NCI-H1694 treated with DMSO at 0.1 percent for 48 hours (cell line): ENCODE results near the gene FCN3.
"Not testable (repeated sequence)": the region's sequence is repeated elsewhere in the genome, so short reads cannot be mapped to it uniquely, and the experiment has no call there.

Source experiments
- DNase-seq: peaks from one replicate; lab custom pipeline; 2025; lab: John Stamatoyannopoulos, UW

FCN3 gene

DNA sequence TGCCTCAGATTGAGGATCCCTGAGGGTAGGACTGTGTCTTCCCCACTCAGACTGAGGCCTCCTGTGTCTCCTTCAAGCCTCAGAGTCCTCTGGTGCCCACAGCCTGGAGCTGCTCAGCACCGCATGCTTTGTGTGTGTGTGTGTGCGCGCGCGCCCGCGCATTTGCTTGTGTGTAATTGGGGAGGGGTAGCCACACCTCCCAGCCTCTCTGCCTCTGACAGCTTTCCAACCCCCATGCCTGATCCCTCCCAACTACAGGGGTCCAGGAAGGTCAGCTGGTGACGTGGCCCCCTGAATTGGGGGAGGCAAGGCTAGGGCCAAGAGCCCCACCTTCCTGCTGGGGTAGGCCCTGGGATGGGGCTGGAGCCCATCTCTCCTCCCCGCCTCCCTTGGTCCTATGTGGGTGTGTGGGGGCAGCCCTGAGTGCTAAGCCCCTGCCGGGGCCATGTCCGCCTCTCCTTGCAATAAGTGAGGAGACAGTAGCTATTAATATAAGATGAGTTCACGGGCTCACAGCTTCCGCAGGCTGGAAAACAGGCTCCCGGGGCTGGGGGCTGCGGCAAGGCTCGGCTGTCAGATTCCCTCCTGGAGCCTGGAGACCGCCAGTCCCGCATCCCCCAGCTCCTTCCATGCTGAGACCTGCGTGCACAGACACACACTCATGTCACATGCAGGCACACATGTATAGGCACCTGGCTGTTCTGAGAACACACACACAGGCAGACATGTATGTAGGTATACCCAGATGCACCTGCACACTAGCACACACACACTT is 24.8 kb upstream of the FCN3 start:
- DNase-seq, result no peak

DNA sequence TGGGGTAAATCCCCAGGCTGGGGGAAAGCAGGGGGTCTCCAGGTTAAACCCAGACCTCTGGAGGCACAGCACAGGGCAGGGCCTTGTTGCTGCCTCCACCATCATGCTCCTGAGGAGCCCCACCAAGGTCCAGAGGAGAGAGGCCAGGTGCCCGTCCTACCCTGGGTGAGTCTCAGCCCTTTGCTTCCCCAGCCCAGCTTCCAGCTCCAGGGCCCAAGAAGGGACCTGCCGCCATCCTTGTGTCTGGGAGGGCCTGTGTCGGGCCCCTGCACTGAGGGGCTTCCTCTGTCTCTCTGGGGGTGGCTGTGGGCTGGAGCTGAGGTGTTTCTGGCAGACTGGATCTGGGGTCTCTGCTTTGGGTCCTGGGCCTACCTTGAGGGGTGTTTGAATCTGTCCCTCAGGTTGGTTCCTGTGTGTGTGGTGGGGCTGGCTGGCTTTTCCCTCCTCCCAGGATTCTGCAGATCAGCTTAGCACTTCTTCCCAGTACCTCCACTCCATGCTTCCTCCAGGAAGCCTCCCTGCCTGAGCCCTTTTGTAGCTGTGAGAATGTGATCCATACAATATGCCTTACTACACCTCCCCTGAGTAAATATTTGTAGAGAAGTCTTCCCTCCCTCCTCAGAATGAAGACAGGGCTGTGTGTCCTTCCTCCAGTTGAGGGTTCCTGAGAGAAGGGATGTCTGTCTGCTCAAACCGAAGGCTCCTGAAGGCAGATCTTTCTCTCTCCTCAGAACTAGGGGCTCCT is 24.0 kb upstream of the FCN3 start:
- DNase-seq, result no peak

DNA sequence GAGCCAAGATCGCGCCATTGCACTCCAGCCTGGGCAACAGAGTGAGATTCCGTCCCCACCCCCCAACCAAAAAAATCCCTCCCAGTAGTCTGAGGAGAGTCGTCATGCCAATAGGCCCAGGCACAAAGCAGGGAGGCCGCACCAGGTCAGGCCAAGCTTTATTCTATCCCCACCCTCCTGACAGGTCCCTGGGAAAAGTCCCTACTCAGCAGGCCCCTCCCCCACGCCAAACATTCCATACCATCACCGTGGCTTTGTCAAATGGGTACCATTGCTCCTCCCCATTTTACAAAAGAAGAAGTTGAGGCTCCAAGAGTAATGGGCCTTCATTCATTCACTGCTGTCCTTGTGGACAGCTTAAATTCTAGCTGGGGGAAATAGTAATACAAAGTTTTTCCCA is 23.1 kb upstream of the FCN3 start:
- DNase-seq, result no peak

DNA sequence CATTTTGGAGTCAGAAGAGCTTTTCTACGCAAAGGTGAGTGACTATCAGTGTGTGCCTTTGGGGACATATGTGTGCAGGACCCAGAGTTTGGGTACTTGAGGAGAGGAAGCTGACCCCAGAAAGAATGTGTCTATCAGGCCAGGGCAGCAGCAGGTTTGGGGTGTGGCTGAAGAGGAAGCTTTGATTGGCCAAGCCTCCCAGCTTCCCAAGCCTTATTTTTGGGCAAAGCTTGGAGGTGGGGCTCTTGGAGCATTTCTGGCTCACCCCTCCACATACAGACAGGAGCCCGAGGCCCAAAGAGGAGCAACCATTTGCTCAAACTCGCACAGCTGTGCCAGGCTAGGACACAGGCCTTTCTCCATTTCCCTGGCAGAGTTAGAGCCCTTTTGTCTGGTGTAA is 22.5 kb upstream of the FCN3 start:
- no peak for DNase-seq

DNA sequence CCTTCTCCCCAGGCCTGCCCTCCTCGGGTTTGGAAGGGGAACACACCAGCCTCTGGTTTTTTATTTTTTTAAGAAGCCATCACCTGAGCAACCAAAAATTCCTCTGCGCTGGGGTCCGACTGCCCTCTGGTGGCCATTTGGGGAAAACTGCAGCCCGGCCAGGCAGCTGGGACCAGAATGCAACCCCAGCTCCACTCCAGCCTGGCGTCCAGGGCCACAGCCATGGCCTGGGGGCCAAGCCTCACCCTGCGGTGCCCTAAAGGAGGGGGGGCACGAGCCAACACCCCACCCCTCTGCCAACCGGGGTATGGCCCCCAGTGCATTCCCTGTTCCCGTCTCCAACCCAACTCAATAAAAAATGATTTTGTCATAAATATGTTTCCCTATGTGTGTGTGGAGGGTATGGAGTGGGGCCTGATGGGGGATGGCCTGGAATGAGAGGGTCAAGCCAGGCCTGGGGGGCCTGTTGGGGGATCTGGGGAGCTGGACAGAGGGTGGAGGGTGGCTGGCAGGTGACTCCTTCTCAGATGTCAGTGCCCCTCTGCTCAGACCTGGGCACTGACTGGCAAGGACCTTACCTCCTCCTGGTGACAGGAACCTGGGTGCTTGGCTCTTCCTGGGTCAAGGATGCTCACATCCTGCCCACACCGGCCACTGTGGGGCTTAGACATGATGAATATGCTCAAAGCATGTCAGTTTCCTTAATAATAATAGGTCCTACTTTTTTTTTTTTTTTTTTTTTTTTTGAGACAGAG is 21.0 kb upstream of the FCN3 start:
- DNase-seq, result peak; percentile 58

DNA sequence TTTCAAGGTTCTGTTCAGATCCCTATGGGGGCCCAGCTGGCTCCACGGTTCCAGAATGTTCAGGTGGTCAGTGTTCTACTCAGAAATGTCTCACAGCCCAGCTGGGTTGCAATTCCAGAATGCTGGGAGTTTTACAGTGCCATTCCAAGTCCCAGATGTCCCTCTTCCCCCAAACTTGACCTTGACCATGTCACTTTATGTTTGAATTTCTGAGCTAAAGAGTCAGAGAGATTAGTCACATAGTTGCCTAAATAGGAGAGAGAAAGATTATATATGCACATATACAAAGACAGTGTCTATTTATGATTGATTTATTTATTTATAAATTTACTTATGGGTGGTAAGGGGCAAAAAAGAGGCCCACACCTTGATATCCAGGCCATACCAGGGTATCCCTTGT is 20.3 kb upstream of the FCN3 start:
- no peak for DNase-seq

DNA sequence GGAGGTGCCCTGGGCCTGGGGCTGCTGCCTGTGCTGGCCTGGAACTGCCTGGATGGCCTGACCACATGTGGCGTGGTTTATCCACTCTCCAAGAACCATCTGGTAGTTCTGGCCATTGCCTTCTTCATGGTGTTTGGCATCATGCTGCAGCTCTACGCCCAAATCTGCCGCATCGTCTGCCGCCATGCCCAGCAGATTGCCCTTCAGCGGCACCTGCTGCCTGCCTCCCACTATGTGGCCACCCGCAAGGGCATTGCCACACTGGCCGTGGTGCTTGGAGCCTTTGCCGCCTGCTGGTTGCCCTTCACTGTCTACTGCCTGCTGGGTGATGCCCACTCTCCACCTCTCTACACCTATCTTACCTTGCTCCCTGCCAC is 19.6 kb upstream of the FCN3 start:
- no peak for DNase-seq

DNA sequence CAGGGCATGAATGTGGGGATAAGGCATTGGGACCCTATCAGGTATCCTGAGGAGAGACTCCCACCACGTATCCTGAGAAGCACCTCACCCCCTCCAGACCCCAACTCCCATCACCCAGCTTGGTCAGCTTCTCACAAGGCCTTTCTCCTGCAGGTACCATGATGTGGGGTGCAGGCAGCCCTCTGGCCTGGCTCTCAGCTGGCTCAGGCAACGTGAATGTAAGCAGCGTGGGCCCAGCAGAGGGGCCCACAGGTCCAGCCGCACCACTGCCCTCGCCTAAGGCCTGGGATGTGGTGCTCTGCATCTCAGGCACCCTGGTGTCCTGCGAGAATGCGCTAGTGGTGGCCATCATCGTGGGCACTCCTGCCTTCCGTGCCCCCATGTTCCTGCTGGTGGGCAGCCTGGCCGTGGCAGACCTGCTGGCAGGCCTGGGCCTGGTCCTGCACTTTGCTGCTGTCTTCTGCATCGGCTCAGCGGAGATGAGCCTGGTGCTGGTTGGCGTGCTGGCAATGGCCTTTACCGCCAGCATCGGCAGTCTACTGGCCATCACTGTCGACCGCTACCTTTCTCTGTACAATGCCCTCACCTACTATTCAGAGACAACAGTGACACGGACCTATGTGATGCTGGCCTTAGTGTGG is 19.1 kb upstream of the FCN3 start:
- no peak for DNase-seq

DNA sequence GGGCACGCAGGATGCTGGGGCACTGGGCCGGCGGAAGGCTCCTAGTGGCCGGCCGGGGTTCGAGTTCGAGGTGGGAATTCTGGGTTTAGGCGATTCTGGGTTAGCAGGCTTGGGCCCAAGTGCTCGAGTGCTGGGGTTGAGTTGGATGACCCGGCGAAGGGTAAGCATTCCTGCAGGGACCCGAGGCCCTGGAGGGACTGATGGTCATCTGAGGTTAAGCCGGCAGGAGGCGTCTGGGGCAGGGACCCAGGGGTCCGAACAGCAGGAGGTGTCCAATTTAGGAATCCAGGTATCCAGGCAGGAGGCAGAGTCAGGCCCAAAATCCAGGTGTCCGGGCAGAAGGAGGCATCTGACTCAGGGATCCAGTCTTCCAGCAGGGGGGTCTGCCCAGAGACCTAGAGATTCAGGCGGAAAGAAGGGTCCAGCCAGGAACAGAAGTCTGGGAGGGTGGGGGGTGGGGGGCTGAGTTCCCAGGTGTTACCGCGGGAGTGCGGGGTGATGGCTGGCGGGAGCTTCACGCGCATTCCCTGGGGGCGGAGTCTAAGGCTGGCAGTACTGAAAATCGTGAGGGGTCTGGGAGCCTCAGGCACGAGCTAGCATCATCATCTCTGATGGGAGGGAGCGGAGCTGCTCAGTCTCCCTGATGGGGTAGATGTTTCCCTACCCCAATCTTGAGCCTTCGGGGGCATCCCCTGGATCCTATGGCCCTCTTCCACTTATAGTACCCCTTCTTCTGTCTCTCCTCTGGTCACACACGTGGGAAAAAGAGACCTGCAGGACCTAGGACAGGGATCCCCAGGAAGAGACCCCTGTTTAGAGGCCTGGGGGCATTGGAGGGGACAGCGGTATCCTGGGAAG is 18.4 kb upstream of the FCN3 start:
- no peak for DNase-seq

DNA sequence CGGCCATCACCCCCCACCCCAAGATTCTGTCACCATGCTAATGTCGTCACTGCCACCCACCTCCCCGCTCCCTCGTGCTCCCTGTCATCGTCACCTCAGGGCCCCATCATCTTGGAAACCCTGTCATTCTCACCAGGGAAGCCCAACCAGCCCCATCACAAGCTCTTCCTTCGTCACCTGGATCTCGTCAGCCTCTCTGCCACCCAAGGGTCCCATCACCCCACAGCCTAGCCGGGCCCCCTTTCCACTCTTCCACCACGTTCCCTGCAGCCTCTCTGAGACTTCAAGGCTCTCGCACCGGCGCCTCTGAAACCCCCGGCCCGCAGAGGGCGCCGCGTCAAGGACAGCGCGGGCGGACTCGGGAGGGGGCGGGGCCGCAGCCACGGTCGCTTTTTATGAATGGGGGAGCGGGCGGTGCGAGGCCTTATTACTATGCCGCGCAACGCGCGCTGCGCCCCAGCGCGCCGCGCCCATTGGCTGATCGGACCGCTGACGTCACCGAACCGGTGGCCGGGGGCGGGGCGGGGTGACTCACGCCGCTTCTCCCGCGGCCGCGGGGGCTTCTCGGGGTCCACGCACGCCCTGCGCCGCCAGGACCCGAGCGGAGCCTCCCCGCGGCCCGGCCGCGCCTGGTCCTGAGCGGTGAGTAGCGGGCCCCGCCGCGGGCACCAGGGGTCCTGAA is 17.6 kb upstream of the FCN3 start, which contains the start of gene GPR3:
GPR3 (plus strand) TSS at position 527 of the 682 bp plus-strand sequence. CDS start 1,177 bp downstream, outside the sequence.
- DNase-seq, result peak; percentile 77

DNA sequence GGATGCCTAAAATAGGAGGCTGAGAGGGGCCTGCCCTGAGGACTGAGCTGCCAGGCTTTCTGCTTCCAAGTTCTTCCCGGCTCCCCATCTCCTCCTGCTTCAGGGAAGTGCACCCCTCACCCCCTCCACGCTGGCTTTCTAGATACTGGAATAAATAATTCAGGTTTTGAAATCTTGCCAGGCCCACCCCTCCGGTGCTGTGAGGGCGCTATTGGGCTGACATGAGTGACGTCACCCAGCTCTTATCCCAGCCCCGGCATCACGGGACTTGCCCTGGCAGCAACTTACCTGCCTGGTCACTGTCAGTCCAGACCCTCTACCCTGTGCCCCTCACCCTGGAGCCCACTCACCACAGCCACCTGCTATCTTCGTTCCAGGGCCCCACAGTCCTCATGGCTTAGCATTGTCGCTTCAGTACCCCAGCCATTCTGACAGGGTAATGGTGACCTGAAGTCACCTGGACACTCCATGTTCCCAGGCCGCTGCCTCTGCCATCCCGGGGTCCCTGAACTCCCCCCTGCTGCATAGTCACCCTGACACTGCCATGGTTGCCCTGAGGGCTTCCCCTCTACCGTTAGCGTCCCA is 17.0 kb upstream of the FCN3 start:
- DNase-seq, result no peak

DNA sequence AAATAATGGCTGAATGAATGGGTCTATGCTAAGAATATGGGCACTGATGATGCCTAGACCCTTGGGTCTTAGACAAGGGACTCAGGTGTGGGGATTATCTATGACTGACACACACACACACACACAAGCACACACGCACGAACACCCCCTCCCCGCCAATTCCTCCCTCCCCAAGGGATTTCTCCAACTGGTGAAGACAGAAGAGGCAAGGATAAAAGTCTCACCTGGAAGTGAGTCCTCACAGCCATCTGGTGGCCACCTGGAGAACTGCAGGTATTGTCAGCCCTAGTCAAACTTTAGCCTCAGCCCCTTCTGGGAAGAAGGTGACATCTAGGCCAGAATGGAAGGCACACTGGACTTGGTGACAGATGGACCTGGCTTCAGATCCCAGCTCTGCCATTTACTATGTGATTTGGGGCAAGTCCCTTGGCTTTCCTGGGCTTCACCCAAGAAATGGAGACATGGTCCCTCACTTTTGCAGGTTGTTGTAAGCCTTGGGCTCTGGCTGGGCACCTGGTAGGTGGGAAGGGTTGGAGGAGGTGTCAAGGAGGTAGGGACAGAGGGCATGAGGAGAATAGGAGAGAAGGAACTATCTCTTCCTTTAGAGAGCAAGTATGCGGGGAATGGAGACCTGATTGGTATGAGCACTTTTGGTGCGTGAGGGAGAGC is 13.8 kb upstream of the FCN3 start:
- no peak for DNase-seq

DNA sequence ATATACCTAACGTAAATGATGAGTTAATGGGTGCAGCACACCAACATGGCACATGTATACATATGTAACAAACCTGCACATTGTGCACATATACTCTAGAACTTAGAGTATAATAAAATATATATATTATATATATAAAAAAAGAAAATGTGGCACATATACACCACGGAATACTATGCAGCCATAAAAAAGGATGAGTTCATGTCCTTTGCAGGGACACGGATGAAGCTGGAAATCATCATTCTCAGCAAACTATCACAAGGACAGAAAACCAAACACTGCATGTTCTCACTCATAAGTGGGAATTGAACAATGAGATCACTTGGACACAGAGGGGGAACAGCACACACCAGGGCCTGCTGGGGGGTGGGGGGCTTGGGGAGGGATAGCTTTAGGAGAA is 10.2 kb upstream of the FCN3 start:
- DNase-seq, result not testable (repeated sequence)

DNA sequence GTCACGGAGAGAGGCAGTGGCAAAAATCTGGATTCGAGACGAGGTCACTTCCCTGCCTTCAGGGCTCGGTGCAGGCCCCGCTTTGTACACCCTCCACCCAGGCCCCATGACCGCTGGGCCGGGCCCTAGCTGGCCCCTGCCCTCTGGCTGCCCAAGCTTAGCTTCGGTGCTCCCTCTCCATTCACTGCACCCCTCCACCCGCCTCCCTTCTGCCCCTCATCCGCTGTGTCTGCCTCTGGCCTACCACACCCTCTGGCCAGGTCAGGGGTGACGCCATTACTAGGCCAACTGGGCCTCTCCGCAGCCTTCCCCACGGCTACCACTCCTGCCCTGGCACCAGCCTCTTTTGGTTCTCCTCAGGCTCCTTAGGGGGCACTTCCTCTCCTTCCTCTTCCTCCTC is 9.0 kb upstream of the FCN3 start:
- no peak for DNase-seq

DNA sequence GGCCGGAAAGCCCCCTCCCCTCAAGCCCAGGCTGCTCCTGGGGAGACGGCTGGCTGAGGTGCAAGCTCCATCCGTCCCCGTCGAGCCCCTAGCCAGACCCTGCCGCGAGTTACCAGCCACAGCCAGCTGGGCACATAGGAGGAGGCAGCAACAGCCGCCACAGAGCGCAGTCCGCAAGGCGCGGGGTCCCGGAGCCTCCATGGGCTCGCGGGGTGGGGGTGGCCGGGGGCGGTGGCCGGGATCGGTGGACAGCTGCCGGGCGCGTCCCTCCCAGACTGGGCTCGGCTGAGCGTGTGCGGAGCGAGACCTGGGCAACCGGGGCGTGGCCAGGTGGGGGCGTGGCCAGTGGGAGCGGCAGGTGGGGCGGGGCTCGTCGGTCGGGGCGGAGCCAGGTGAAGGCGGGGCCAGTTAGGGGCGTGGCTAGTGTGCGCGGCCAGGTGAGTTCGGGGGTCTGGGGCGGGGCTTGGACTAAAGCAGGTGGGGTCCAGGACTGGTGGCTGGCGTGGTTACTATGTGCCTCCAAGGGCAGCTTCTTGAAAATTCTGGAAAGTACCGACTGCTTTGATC is 8.5 kb upstream of the FCN3 start, which contains the start of gene CD164L2:
CD164L2 (minus strand) TSS at position 295 of the 567 bp plus-strand sequence; CDS start at position 201, 94 bp downstream.
- no peak for DNase-seq

DNA sequence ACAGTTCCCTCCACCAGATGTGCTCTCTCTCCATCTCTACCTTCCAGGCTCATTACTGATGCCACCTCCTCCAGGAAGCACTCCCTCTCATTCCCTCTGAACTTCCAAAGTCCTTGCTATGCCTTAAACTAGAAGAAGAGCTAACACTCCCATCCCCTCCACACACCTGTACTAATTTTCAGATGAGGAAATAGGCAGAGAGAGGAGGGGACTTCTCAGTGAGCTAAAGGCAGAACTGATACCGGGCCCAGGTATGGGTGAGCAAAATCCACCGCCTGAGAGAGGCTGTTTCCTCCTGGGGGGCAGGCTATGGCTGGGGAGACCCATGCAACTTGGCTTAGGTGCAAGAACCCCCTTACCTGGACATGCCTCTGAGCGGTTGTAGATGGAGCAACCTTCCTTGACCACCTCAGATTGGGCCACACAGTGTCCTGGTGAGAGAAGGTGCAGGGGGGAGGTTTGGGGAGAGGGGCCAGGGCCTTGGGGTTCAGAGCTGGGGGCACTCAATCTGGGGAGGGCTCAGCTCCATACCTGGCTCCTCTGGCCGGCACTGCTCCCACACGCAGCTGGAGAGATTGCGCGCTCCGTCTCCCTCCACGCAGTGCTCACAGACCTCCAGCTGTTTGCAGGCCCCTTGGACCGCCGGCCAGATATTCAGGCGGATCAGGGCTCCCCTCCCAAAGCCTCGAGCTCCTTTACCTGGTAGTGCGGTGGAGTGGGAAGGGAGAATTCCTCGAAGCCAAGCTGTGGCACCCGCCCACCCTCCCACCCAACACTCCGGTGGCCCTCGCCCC is 7.5 kb upstream of the FCN3 start:
- DNase-seq, result no peak

DNA sequence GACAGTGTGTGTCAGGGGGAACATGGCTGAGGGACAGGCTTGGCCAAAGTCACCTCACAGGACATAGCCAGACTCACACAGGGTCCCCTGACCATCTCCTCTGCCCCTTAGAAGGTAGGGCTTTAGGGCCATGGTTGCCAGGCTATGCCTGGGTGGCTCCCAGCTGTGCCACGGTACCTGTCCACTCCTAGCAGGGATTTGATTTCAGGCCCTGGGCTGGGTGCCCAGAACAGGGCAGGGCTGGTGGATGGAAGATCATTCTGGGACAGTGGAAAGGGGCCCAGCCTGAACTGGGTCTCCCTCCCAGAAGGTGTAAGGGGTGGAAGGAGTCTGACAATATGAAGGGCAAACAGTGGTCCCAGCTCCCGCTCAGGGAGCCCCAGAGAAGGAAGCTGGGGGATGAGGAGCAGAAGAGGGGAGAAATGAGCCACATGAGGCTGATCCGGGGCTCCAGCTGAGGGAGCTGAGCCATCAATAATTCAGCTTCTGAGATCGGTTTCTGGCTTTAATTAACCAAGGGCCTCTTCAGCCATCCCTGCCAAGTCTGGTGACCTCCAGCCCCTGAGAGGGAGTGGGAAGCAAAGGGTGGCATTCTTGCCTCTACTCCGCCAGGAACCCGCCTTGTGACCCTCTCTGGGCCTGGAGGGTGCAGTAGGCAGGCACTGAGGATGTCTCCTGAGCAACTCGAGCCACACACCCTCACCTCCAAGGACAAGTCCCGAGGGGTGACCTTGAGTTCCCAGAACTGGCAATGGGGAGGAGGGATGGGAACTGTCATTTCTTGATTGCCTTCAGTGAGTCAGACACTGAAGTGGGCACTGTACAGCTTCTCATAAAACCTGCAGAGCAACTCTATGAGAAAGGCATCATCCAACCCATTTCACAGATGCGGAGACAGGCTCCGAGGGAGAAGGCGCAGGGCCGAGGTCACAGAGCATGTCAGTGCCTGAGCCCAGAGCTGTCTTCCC is 6.4 kb upstream of the FCN3 start:
- DNase-seq, result no peak
